Testis (tissue), 3 donors: Measurements from ENCODE around the gene CRPPA. TPM values are rescaled to one million over a fixed set of nuclear protein-coding genes. Genes with fewer than 3 reads are reported as not detected.
"Not testable (repeated sequence)": the region's sequence is repeated elsewhere in the genome, so short reads cannot be mapped to it uniquely, and the experiment has no call there.

ENCODE experiments used
- DNase-seq: peaks from one replicate; pipeline ENCODE4 v3.0.0-alpha.2; 2019
- H3K27ac ChIP-seq, 2 donors: fragments of 200-600 bp; sonication (generic); one replicate each; pipeline ENCODE4 v1.5.1; 2019
- H3K27me3 ChIP-seq: fragments of 200-600 bp; sonication (generic); one replicate; pipeline ENCODE4 v1.5.1; 2019
- H3K36me3 ChIP-seq: fragments of 200-600 bp; sonication (generic); one replicate; pipeline ENCODE4 v1.5.1; 2017; ENCODE audit warnings: low read depth; ENCODE audit errors: missing control alignments
- H3K4me1 ChIP-seq: fragments of 200-600 bp; sonication (generic); one replicate; pipeline ENCODE4 v1.5.1; 2019
- H3K4me3 ChIP-seq, 2 donors: fragments of 200-600 bp; sonication (generic); one replicate each; pipeline ENCODE4 v1.5.1; 2017 to 2019
- H3K9me3 ChIP-seq: fragments of 200-600 bp; sonication (generic); one replicate; pipeline ENCODE4 v1.5.1; 2017
- POLR2A ChIP-seq: fragments of 450-650 bp; IDR thresholded peaks from one replicate; pipeline ENCODE4 v1.6.1; 2017; ENCODE audit warnings: antibody characterized with exemption, mild to moderate bottlenecking, moderate library complexity
- WGBS, 2 donors: methylation state at CpG; one replicate each; pipeline ENCODE4 v1.1.5; 2018; 5-methylcytosine and 5-hydroxymethylcytosine counted together
- intact Hi-C: fragments of 100-400 bp; cut with DNase I; formaldehyde crosslinking; loops from one replicate; pipeline ENCODE4 v1.15.1; 2023; ENCODE audit warnings: low total_unique reads
- polyA plus RNA-seq: library from polyadenylated mRNA; stranded (reverse); fragments of 350-450 nt; fragmentation: Illumina TruSeq; extraction: RNeasy Lipid Tissue Mini Kit (QIAGEN cat#74804); gene quantifications from one replicate; pipeline ENCODE4 v1.2.3, GENCODE V29; 2014; ENCODE audit warnings: low read depth, low replicate concordance; ENCODE audit not compliant: insufficient read depth
- total RNA-seq, 2 donors: library from RNA; depleted of rRNA; stranded (reverse); fragments of >200 nt; gene quantifications; one replicate each; pipeline ENCODE4 v1.2.3, GENCODE V29; 2016
- TF ChIP-seq, protein P1 (sequence below), 3 experiments: fragments of 450-650 bp in 2 of 3; fragments of 200-600 bp in 1 of 3; sonication (generic) in 1 of 3; IDR thresholded peaks; one replicate each; pipeline ENCODE4 v1.5.1; 2016 to 2019; ENCODE audit warnings: antibody characterized with exemption in 3 of 3, mild to moderate bottlenecking in 2 of 3, moderate library complexity in 1 of 3

CRPPA gene
- total and polyA plus RNA-seq, 3 donors from 2014 or later: 1.5 to 3.7 (median 2.1) TPM

DNA sequence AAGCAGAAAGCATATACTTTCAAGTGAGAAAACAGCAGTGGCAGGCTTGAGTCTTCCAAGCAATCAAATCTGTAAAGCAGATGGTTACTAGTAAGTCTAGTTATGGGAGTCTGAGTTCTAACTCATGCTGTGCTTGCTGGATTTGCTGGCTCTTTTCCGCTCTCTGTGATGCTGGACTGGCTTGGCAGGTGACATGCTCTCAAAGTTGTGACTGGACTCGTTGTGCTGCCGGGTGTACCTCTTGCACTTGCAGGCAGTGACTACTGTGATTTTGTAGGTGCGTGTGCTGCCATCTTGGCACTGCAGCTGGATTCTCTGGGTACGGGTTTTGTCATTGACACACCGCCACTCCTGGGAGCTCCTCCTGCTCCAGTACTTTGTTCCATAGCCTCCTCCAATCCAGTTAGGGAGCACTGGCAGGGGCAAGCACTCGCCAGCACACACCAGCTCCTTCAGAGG, 41.1 kb upstream of the CRPPA start:
- no peak overlapping the region for H3K27ac ChIP-seq
- no peaks in the 10 kb centered on the region for H3K27me3 ChIP-seq
- no peak for DNase-seq
- TF ChIP-seq, protein P1, sequence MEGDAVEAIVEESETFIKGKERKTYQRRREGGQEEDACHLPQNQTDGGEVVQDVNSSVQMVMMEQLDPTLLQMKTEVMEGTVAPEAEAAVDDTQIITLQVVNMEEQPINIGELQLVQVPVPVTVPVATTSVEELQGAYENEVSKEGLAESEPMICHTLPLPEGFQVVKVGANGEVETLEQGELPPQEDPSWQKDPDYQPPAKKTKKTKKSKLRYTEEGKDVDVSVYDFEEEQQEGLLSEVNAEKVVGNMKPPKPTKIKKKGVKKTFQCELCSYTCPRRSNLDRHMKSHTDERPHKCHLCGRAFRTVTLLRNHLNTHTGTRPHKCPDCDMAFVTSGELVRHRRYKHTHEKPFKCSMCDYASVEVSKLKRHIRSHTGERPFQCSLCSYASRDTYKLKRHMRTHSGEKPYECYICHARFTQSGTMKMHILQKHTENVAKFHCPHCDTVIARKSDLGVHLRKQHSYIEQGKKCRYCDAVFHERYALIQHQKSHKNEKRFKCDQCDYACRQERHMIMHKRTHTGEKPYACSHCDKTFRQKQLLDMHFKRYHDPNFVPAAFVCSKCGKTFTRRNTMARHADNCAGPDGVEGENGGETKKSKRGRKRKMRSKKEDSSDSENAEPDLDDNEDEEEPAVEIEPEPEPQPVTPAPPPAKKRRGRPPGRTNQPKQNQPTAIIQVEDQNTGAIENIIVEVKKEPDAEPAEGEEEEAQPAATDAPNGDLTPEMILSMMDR (IDR thresholded peaks at IDR 0.05): no peak
- TF ChIP-seq POLR2A: no peak
- H3K9me3 ChIP-seq: no peaks in the 10 kb centered on the region
- no peak overlapping the region for H3K4me3 ChIP-seq
- no peaks in the 10 kb centered on the region for H3K36me3 ChIP-seq
- intact Hi-C loops: no loop called here
- 89 to 93% methylated on average over 7 of the region's 7 CpGs for WGBS, 2 donors
- no peaks in the 10 kb centered on the region for H3K4me1 ChIP-seq

DNA sequence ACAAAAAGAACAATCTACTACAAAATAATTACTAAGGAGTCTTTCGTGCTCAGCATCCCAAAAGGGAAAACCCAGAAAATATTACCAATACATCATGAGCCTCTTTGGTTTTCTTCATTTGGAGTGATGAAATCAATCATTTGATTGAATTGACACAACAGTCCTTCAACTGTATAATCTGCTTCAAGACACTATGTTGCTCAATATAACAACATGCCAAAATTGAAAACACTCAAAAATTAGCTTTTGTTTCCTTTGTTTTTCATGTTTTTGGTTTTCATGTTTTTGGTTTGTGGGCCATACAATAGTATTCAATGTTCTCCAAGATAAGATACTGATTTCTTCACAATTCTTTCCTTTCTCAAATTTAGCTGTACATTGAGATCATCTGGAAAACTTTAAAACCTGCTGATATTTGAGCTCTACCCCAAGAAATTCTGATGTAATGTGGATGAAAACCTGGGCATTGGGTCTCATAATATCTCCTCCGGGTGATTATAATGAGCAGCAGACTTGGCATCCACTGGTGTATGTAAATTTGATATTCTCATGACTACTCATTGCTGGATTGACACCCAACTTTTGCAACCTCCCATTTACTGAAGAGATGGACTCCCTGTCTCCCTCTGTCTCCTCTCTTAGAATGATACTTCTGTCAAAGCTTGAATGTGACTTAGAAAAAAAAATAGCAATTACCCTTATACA, 39.6 kb upstream of the CRPPA start:
- H3K9me3 ChIP-seq: no peaks in the 10 kb centered on the region
- no peaks in the 10 kb centered on the region for H3K27me3 ChIP-seq
- WGBS, 2 donors: 82 to 90% methylated on average over 2 of the region's 2 CpGs
- TF ChIP-seq, protein P1 (IDR thresholded peaks at IDR 0.05): no peak
- TF ChIP-seq POLR2A: no peak
- no peak overlapping the region for H3K27ac ChIP-seq
- intact Hi-C loops: no loop called here
- no peak overlapping the region for H3K4me3 ChIP-seq
- no peaks in the 10 kb centered on the region for H3K4me1 ChIP-seq
- no peaks in the 10 kb centered on the region for H3K36me3 ChIP-seq
- no peak for DNase-seq

DNA sequence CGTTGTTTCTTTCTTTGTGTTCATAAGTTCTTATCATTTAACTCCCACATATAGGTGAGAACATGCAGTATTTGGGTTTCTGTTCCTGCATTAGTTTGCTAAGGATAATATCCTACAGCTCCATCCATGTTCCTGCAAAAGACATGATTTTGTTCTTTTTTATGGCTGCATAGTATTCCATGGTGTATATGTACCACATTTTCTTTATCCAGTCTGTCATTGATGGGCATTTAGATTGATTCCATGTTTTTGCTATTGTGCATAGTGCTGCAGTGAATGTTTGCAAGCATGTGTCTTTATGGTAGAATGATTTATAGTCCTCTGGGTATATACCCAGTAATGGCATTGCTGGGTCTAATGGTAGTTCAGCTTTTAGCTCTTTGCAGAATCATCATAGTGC, 35.0 kb upstream of the CRPPA start:
- H3K36me3 ChIP-seq, DNase-seq, H3K4me3 ChIP-seq, H3K27ac ChIP-seq, H3K9me3 ChIP-seq, intact Hi-C loops, H3K4me1 ChIP-seq, H3K27me3 ChIP-seq: not testable (repeated sequence)
- 57 to 91% methylated on average over 1 of the region's 1 CpG for WGBS, 2 donors

DNA sequence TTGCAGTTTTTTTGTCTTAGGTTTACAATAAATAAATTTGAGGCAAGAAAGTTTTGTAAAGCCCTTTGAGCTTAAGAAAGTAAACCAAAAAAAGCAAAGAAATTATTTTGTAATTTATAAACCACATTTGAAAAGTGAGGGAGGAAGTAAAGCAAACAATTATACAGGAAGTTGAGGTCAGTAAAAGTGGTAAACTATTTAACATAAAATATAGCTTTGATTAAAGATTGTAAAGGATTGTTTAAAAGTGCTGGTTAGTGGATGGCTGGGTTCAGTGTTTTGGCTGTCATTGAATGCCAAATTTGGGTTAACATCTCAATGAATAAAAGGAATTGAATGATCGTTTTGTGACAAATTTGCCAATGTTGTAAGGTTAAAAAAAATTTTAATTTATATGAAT, 34.3 kb upstream of the CRPPA start:
- Histone ChIP-seq H3K36me3 (no peaks in the 10 kb centered on the region), H3K27me3 (no peaks in the 10 kb centered on the region), H3K27ac (no peak overlapping the region), H3K4me3 (no peak overlapping the region), H3K4me1 (no peaks in the 10 kb centered on the region), H3K9me3 (no peaks in the 10 kb centered on the region)
- WGBS, 2 donors: 82 to 89% methylated on average over 1 of the region's 1 CpG
- TF ChIP-seq POLR2A: no peak
- TF ChIP-seq, protein P1 (IDR thresholded peaks at IDR 0.05): no peak
- intact Hi-C loops: no loop called here
- DNase-seq: no peak

DNA sequence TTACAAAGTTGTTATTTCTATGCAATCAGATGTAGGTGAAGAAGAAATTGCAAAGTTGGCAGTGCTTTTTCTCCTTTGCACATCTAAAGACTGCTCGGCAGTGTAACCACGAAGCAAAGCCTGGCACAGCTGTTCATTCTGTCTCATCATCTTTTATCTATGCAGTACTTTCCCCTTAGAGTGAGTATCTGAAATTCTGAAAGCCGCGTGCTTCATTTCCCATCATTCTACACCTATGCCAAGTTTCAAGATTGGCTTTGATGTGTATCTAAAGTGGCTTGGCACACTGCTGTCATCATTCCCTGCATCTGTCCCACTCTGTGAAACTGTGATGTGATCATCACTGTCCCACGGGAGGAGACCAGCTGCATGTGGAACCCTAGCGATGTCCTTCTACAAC, 29.0 kb upstream of the CRPPA start:
- intact Hi-C loops: no loop called here
- WGBS, 2 donors: 76 to 82% methylated on average over 6 of the region's 6 CpGs
- Histone ChIP-seq H3K4me3 (no peak overlapping the region), H3K27me3 (no peaks in the 10 kb centered on the region), H3K36me3 (no peaks in the 10 kb centered on the region), H3K4me1 (no peaks in the 10 kb centered on the region), H3K9me3 (no peaks in the 10 kb centered on the region), H3K27ac (no peak overlapping the region)
- DNase-seq: no peak
- TF ChIP-seq, protein P1 (IDR thresholded peaks at IDR 0.05): no peak
- TF ChIP-seq POLR2A: no peak
